Measurements from ENCODE around the gene LAMP2.
A peak's percentile ranks its signal among the peaks of the same experiment; 100 is the strongest.
"Not testable (repeated sequence)": the region's sequence is repeated elsewhere in the genome, so short reads cannot be mapped to it uniquely, and the experiment has no call there.

LAMP2 gene

GRCh38 chrX:120468825-120469525 lies at the start of gene LAMP2:
Gene LAMP2, minus strand, starts transcription at chrX:120469296. Its CDS starts 127 bp downstream, at chrX:120469169.
- peak; percentile 81 for DNase-seq (ENCODE audit: low spot score)

GRCh38 chrX:120517936-120518335 lies 48.8 kb upstream of the LAMP2 start:
- no peak for DNase-seq (ENCODE audit: low spot score)

- peak; percentile 21 for DNase-seq (ENCODE audit: low spot score)
Measured at GRCh38 chrX:120514236-120514635, 45.1 kb upstream of the LAMP2 start.

GRCh38 chrX:120512627-120513026 lies 43.5 kb upstream of the LAMP2 start:
- DNase-seq (ENCODE audit: low spot score) = no peak

- no peak for DNase-seq (ENCODE audit: low spot score)
Measured at GRCh38 chrX:120512222-120512621, 43.1 kb upstream of the LAMP2 start.

GRCh38 chrX:120504569-120504968 lies 35.5 kb upstream of the LAMP2 start:
- DNase-seq (ENCODE audit: low spot score) = no peak

- no peak for DNase-seq (ENCODE audit: low spot score)
Measured at GRCh38 chrX:120499301-120500072, 30.4 kb upstream of the LAMP2 start.

- DNase-seq (ENCODE audit: low spot score) = not testable (repeated sequence)
Measured at GRCh38 chrX:120490119-120490518, 21.0 kb upstream of the LAMP2 start.

GRCh38 chrX:120486786-120487185 lies 17.7 kb upstream of the LAMP2 start:
- no peak for DNase-seq (ENCODE audit: low spot score)

- peak; percentile 78 for DNase-seq (ENCODE audit: low spot score)
Measured at GRCh38 chrX:120485638-120486520, 16.8 kb upstream of the LAMP2 start.

GRCh38 chrX:120485315-120485637 lies 16.2 kb upstream of the LAMP2 start:
- peak; percentile 10 for DNase-seq (ENCODE audit: low spot score)

GRCh38 chrX:120477453-120477852 lies 8.4 kb upstream of the LAMP2 start:
- DNase-seq (ENCODE audit: low spot score) = no peak

GRCh38 chrX:120476714-120477113 lies 7.6 kb upstream of the LAMP2 start:
- DNase-seq (ENCODE audit: low spot score) = no peak

GRCh38 chrX:120475447-120475846 lies 6.4 kb upstream of the LAMP2 start:
- DNase-seq (ENCODE audit: low spot score) = peak; percentile 35

GRCh38 chrX:120474085-120474484 lies 5.0 kb upstream of the LAMP2 start:
- DNase-seq (ENCODE audit: low spot score) = no peak

- not testable (repeated sequence) for DNase-seq (ENCODE audit: low spot score)
Measured at GRCh38 chrX:120469657-120470056, 561 bp upstream of the LAMP2 start.

- no peak for DNase-seq (ENCODE audit: low spot score)
Measured at GRCh38 chrX:120468479-120468824, 644 bp downstream of the LAMP2 start.

GRCh38 chrX:120468071-120468470 lies 1.0 kb downstream of the LAMP2 start:
- no peak for DNase-seq (ENCODE audit: low spot score)

GRCh38 chrX:120464411-120464810 lies 4.7 kb downstream of the LAMP2 start:
- no peak for DNase-seq (ENCODE audit: low spot score)

GRCh38 chrX:120463241-120463640 lies 5.9 kb downstream of the LAMP2 start:
- DNase-seq (ENCODE audit: low spot score) = no peak

- DNase-seq (ENCODE audit: low spot score) = no peak
Measured at GRCh38 chrX:120462370-120462769, 6.7 kb downstream of the LAMP2 start.

GRCh38 chrX:120459309-120459708 lies 9.8 kb downstream of the LAMP2 start:
- no peak for DNase-seq (ENCODE audit: low spot score)

- DNase-seq (ENCODE audit: low spot score) = peak; percentile 15
Measured at GRCh38 chrX:120457766-120458180, 11.3 kb downstream of the LAMP2 start.

Data from activated CD4-positive, alpha-beta T cell treated with anti-CD3 and anti-CD28 coated beads, Interleukin-2, Interleukin-4, amounts not matched to agents 100 ng/mL and 50 ng/mL, durations not matched to agents 16 hours and 8 hours (primary cell).